ENCODE results near the gene MEF2C.

- TF ChIP-seq CTCF (conservative IDR thresholded peaks at IDR 0.05; ENCODE audit: low read depth in 2 of 2) = no peak
- no peak for TF ChIP-seq ZNF114 (CRISPR knock-in tag; IDR thresholded peaks at IDR 0.05)
- TF ChIP-seq POLR2AphosphoS5 (IDR thresholded peaks at IDR 0.05; ENCODE audit: low read depth) = no peak
- TF ChIP-seq EZH2 (IDR thresholded peaks at IDR 0.05; ENCODE audit: low read depth, unreplicated experiment) = no peak
- TF ChIP-seq JUNB (IDR thresholded peaks at IDR 0.05; ENCODE audit: unreplicated experiment) = no peak
- no peak for TF ChIP-seq REST (IDR thresholded peaks at IDR 0.05; ENCODE audit: unreplicated experiment)
- TF ChIP-seq EZH2phosphoT487 (IDR thresholded peaks at IDR 0.05; ENCODE audit: unreplicated experiment) = no peak
- TF ChIP-seq NANOG (IDR thresholded peaks at IDR 0.05; ENCODE audit: borderline replicate concordance) = no peak
Measured at GRCh38 chr5:88708682-88709398, 174.1 kb downstream of the MEF2C start.
